ENCODE measurements around the gene MORN2. TPM values are rescaled to one million over a fixed set of nuclear protein-coding genes. Genes with fewer than 3 reads are reported as not detected.
A peak's percentile ranks its signal among the peaks of the same experiment; 100 is the strongest.

Gene MORN2
- total and polyA plus RNA-seq, 2 donors (not counting 1 experiment from before 2014, with no cell fraction given), result 14.4 to 35.1 TPM

DNA sequence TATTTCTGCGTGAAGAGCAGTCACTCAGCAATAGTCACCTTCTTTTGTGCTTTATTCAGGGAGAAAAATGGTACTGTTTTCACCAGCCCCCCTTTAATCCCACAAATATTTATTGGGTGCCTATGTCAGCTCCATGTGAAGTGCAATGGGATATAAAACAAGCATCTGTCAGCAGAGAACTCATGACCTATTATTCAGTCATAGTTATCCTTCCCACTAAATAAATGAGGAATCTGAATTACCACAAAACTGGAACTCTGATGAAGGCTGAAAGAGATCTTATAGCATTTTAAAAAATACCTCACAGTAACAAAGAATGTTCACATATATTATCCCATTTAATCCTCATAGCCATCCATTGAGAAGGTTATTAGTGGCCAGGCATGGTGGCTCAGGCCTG, 45.8 kb upstream of the MORN2 start:
- Histone ChIP-seq H2AFZ (ENCODE audit: low read length) (no peak overlapping the region), H4K20me1 (ENCODE audit: control insufficient read depth, extremely low read depth, insufficient read depth, low read length) (no peaks in the 10 kb centered on the region), H3K27ac (ENCODE audit: insufficient read depth, low read length) (no peak overlapping the region), H3K27me3 (ENCODE audit: control insufficient read depth, insufficient read depth, low read length) (no peaks in the 10 kb centered on the region), H3K9ac (ENCODE audit: insufficient read depth, low read length) (no peak overlapping the region), H3K4me2 (ENCODE audit: extremely low read depth, insufficient read depth, low read length) (no peak overlapping the region), H3K9me3 (ENCODE audit: control insufficient read depth, insufficient read depth, low read depth, low read length) (no peaks in the 10 kb centered on the region), H3K36me3 (ENCODE audit: control insufficient read depth, insufficient read depth, low read length) (peaks cover 3% of the 10 kb centered on the region), H3K4me3 (replicated peaks in 1 of 4; ENCODE audit: control extremely low read depth in 1 of 4, insufficient read depth in 1 of 4, low read depth in 3 of 4, low read length in 4 of 4) (no peak overlapping the region), H3K79me2 (ENCODE audit: control insufficient read depth, insufficient read depth, low read length) (no peaks in the 10 kb centered on the region), H3K4me1 (ENCODE audit: control insufficient read depth, extremely low read depth, insufficient read depth, low read length) (no peaks in the 10 kb centered on the region)
- DNase-seq (ENCODE audit: low read depth in 2 of 2), result peak in 1 of 2 donors; percentile 1
- TF ChIP-seq, protein P1, sequence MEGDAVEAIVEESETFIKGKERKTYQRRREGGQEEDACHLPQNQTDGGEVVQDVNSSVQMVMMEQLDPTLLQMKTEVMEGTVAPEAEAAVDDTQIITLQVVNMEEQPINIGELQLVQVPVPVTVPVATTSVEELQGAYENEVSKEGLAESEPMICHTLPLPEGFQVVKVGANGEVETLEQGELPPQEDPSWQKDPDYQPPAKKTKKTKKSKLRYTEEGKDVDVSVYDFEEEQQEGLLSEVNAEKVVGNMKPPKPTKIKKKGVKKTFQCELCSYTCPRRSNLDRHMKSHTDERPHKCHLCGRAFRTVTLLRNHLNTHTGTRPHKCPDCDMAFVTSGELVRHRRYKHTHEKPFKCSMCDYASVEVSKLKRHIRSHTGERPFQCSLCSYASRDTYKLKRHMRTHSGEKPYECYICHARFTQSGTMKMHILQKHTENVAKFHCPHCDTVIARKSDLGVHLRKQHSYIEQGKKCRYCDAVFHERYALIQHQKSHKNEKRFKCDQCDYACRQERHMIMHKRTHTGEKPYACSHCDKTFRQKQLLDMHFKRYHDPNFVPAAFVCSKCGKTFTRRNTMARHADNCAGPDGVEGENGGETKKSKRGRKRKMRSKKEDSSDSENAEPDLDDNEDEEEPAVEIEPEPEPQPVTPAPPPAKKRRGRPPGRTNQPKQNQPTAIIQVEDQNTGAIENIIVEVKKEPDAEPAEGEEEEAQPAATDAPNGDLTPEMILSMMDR (conservative IDR thresholded peaks at IDR 0.05 in 1 of 2, IDR thresholded peaks at IDR 0.05 in 1 of 2; ENCODE audit: low read depth in 1 of 2, low read length in 2 of 2), result no peak
- TF ChIP-seq EZH2 (IDR thresholded peaks at IDR 0.05; ENCODE audit: low read length, missing control alignments), result no peak

- Histone ChIP-seq H3K9me3 (ENCODE audit: control insufficient read depth, insufficient read depth, low read depth, low read length) (no peaks in the 10 kb centered on the region), H3K4me1 (ENCODE audit: control insufficient read depth, extremely low read depth, insufficient read depth, low read length) (no peaks in the 10 kb centered on the region), H3K36me3 (ENCODE audit: control insufficient read depth, insufficient read depth, low read length) (peaks cover 2% of the 10 kb centered on the region), H3K27me3 (ENCODE audit: control insufficient read depth, insufficient read depth, low read length) (no peaks in the 10 kb centered on the region), H2AFZ (ENCODE audit: low read length) (no peak overlapping the region), H3K79me2 (ENCODE audit: control insufficient read depth, insufficient read depth, low read length) (no peaks in the 10 kb centered on the region), H3K9ac (ENCODE audit: insufficient read depth, low read length) (no peak overlapping the region), H4K20me1 (ENCODE audit: control insufficient read depth, extremely low read depth, insufficient read depth, low read length) (no peaks in the 10 kb centered on the region), H3K27ac (ENCODE audit: insufficient read depth, low read length) (no peak overlapping the region), H3K4me2 (ENCODE audit: extremely low read depth, insufficient read depth, low read length) (no peak overlapping the region), H3K4me3 (replicated peaks in 1 of 4; ENCODE audit: control extremely low read depth in 1 of 4, insufficient read depth in 1 of 4, low read depth in 3 of 4, low read length in 4 of 4) (no peak overlapping the region)
- TF ChIP-seq, protein P1 (conservative IDR thresholded peaks at IDR 0.05 in 1 of 2, IDR thresholded peaks at IDR 0.05 in 1 of 2; ENCODE audit: low read depth in 1 of 2, low read length in 2 of 2), result no peak
- no peak for TF ChIP-seq EZH2 (IDR thresholded peaks at IDR 0.05; ENCODE audit: low read length, missing control alignments)
- DNase-seq (ENCODE audit: low read depth in 2 of 2), result peak in 1 of 2 donors; percentile 23
Observed at GRCh38 chr2:38830526-38831159, 45.1 kb upstream of the MORN2 start.

- Histone ChIP-seq H3K27me3 (ENCODE audit: control insufficient read depth, insufficient read depth, low read length) (no peaks in the 10 kb centered on the region), H4K20me1 (ENCODE audit: control insufficient read depth, extremely low read depth, insufficient read depth, low read length) (no peaks in the 10 kb centered on the region), H3K4me3 (replicated peaks in 1 of 4; ENCODE audit: control extremely low read depth in 1 of 4, insufficient read depth in 1 of 4, low read depth in 3 of 4, low read length in 4 of 4) (no peak overlapping the region), H3K4me1 (ENCODE audit: control insufficient read depth, extremely low read depth, insufficient read depth, low read length) (no peaks in the 10 kb centered on the region), H3K9me3 (ENCODE audit: control insufficient read depth, insufficient read depth, low read depth, low read length) (no peaks in the 10 kb centered on the region), H3K9ac (ENCODE audit: insufficient read depth, low read length) (no peak overlapping the region), H3K4me2 (ENCODE audit: extremely low read depth, insufficient read depth, low read length) (no peak overlapping the region), H2AFZ (ENCODE audit: low read length) (no peak overlapping the region), H3K36me3 (ENCODE audit: control insufficient read depth, insufficient read depth, low read length) (peaks cover 3% of the 10 kb centered on the region), H3K79me2 (ENCODE audit: control insufficient read depth, insufficient read depth, low read length) (no peaks in the 10 kb centered on the region), H3K27ac (ENCODE audit: insufficient read depth, low read length) (no peak overlapping the region)
- no peak for TF ChIP-seq EZH2 (IDR thresholded peaks at IDR 0.05; ENCODE audit: low read length, missing control alignments)
- TF ChIP-seq, protein P1 (conservative IDR thresholded peaks at IDR 0.05 in 1 of 2, IDR thresholded peaks at IDR 0.05 in 1 of 2; ENCODE audit: low read depth in 1 of 2, low read length in 2 of 2), result peak; percentile 21 to 43
- DNase-seq (ENCODE audit: low read depth in 2 of 2), result peak; percentile 15 to 39
Observed at GRCh38 chr2:38835015-38835601, 40.7 kb upstream of the MORN2 start.

All from fibroblast of lung (primary cell).